SK-N-DZ (cell line): ENCODE measurements around the gene SLC6A15.

Source experiments
- small RNA-seq, 2 experiments: library from RNA; depleted of rRNA; stranded (forward); fragments of <200 nt; gene quantifications; one replicate each; pipeline ENCODE3, GENCODE V24; 2014

SLC6A15 gene

Small RNA genes within 50 kb of the gene (small RNA-seq; reads per million reads assigned to genes)
- 0 reads per million in 2 experiments for gene AC128657.1
